SW 1271 (cell line): ENCODE measurements around the gene CCDC74B.
A peak's percentile ranks its signal among the peaks of the same experiment; 100 is the strongest.
"Not testable (repeated sequence)": the region's sequence is repeated elsewhere in the genome, so short reads cannot be mapped to it uniquely, and the experiment has no call there.

Experiments used
- DNase-seq, 2 experiments: peaks; one replicate each; lab custom pipeline; 2025; lab: John Stamatoyannopoulos, UW

The CCDC74B gene

DNA sequence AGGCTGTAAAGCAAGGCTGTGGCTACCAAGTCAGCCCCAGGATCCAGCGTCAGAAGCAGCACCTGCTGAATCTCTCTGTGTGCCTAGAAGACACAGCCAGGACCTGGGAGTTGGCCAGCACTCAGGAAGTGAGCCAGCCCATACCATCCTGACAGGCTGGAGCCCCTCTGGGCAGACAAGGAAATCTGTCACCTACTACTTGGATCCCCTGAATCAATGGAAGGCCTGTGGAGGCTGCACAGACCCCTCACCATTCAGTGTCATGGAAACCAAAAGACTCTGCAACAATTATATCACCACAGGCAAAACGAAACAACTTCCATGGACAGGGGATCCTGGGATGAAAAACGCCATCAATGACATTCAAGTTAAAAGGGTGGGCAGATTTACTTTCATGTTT is 21.7 kb upstream of the CCDC74B start:
- DNase-seq = not testable (repeated sequence)

DNA sequence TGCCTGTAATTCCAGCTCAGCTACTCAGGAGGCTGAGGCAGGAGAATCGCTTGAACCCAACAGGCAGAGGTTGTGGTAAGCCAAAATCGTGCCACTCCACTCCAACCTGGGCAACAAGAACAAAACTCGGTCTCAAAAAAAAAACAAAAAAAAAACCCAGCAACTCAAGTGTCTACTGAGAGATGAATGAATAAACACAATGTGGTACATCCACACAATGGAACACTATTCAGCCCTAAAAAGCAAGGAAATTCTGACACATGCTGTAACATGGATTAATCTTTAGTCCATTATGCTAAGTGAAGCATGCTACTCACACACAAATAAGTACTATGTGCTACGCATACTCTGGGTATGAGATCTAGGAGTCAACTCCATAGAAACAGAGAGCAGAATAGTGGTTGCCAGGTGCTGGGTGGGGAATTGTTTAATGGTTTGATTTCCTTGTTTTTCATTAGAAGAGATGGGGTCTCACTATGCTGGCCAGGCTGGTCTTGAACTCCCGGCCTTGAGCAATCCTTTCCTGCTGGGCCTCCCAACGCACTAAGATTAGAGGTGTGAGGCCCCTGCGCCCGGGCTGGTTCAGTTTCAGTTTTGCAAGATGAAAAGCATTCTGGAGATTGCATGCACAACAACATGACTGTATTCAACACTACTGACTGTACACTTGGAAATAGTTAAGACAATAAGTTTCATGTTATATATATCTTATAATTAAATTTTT is 20.5 kb upstream of the CCDC74B start:
- DNase-seq = no peak

DNA sequence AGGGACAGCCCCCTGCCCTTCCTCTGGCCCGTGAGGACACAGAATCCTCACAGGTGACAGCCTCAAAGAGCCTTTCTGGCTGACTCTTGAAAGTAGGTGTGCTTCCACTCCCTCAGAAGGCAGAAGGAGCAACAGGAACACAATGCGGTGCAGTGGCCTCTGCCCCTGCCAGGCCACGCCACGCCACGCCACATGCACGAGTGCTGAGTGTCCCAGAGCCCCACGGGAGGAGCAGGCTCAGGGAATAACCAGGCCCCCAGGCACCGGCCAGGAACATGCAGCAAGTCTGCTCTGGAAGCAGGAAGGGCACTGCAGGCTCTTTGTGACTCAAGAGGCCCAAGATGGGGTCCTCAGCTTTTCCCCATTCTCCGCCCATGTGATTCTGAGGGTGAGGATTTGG is 18.1 kb upstream of the CCDC74B start:
- no peak for DNase-seq

DNA sequence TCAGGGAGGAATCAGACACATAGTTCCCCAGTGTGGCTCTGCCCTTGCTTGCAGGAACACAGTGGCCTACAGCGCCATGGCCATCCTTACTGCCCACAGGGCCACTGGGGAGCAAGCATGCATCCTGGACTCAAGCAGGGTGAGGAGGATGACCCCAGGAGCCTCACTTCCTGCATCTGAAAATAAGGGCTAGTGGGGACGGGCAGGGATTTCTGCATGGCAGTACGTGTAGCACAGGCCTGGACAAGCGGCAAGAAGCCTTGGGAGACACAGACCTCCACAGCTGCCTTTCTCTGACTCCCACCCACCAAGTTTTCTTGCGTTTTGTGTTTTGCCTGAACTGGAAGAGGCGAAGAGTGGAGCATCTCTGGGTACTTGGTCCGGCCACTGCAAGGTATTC is 17.6 kb upstream of the CCDC74B start:
- DNase-seq = not testable (repeated sequence)

DNA sequence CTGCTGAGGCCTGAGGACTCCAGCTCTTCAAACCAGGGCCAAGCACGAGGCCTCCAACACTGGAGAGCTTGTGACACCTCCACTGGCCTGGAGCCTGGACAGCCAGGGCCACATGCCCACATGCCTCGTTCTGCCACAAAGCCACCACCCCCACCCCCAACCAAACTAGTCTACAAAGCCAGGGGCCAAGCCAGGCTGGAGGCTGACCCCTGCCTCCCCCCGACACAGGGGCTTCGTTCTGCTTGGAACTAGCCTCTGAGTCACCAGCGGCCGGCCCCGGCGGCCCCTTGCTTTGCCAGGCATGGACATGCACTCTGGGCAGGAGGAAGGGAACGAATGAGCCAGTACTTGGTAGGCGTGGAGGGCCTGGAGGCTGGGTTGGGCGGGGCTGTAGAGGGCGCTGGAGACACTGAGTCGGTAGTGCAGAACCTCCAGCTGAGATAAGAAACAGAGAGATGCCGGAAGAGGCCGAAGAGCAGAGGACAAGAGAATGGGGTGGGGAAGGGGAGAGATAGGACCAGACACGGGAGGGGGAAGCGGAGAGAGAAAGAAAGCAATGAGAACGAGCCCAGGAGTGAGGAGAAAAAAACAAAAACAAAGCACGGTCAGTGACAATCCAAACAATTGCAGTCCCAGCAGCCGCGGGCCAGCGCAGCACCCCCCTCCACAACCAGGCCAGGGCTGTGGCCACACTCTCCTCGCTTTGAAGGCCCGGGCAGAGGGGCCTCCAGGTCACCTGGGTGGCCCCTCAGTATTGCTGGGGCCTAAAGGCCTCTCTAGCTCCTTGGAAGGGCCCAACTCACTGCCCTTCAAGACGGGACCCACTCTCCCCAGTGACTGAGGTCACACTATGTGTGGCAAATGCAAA is 16.2 kb upstream of the CCDC74B start:
- DNase-seq = not testable (repeated sequence)

DNA sequence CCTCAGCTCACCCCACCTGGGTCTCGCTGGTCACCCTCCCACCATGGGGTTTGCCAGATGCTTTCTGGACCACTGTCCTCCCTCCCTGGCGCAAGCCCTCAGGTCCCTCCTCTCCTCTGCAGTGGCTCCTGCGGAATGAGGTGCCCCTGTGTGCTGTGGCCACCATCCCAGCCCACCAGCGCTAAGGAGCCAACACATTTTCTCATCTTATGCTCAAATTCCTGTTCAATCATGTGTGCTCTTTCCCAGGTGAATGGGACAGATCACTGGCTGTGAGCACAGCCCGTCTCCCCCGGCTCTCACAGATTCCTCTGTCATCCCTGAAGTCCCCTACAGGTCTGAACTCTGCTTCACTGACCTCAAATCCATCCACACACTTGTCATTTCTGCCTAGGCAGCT is 15.2 kb upstream of the CCDC74B start:
- DNase-seq = no peak

DNA sequence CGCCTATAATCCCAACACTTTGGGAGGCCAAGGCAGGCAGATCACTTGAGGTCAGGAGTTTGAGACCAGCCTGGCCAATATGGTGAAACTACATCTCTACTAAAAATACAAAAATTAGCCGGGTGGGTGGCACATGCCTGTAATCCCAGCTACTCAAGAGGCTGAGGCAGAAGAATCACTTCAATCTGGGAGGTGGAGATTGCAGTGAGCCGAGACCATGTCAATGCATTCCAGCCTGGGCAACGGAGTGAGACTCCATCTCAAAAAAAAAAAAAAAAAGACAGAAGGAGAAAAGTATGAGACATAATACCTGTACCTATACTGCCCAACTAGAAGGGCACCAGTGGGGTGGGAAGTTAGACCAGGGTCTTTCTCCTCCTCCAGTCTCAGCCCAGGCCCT is 14.5 kb upstream of the CCDC74B start:
- not testable (repeated sequence) for DNase-seq

DNA sequence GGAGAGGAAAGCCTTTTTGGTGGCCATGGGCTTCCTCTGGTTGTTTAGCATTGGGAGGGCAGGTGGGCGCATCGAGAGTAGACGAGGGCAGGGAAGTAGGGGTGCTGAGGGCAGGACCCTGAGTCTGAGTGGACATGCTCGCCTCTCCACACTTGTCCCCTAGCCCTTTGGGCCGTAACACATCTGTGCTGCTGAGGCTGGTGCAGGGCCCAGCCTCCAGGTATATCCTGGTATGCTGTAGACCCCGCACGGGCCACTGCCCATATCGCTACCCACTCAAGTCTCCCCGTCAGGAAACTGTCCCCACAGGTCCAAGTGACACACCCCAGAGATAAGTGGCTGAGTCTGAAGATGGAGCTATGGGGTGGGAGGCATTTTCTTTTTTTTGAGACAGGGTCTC is 13.7 kb upstream of the CCDC74B start:
- DNase-seq = no peak

DNA sequence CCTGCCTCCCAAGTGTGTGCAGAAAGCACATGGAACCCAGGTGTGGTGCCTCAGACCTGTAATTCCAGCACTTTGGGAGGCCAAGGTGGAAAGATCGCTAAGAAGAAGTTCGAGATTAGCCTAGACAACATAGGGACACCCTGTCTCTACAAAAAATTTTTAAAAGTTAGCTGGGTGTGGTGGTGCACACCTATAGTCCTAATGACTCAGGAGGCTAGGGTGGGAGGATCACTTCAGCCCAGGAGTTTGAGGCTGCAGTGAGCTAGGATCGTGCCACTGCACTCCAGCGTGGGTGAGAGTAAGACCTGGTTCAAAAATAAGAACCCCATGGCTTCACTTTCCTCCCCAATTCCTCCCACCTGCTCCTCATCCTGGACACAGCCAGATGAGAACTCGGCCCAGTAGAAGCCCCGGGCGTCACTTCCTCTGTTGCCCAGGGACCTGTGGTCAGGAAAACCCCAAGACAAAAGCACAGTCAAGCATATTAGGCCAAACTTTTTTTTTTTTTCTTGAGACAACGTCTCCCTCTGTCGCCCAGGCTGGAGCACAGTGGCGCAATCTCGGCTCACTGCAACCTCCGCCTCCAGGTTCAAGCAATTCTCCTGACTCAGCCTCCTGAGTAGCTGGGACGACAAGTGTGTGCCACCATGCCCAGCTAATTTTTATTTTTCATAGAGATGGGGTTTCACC is 13.1 kb upstream of the CCDC74B start:
- DNase-seq = not testable (repeated sequence)

DNA sequence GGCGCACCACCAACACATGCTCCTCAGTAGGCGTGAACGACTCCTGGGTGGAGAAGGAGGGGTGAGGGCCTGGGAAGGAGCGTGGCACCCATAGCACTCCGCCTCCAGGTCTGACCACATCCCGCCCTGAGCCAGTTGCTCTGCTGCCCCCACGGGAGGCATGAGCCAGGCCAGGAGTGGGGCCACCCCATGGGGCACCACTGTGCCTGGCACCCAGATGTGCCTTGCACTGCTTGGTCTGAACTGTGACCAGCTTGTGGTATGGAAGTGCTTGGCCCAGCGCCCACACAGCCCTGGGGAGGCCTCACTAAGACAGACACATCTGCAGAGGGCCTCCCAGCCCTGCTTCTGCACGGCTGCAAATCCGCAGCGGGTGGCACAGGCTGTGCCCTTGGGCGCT is 12.4 kb upstream of the CCDC74B start:
- not testable (repeated sequence) for DNase-seq

DNA sequence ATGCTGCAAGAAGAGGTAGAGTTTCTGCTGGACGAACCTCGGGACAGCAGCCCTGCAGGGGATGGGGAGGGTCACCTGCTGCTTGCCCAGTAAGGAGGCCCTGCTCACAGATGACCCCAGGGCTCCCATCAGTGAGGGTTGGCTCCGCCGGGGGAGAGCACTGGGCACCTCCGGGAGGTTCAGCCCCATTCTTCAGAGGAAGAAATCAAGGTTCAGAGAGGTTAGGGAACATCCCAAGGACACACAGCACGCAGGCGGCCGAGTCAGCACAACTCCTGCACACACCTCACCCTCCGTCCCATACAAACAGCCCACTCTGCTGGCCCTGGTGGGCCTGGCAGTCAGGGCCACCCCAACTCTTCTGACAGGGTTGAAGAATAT is 11.7 kb upstream of the CCDC74B start:
- no peak for DNase-seq

DNA sequence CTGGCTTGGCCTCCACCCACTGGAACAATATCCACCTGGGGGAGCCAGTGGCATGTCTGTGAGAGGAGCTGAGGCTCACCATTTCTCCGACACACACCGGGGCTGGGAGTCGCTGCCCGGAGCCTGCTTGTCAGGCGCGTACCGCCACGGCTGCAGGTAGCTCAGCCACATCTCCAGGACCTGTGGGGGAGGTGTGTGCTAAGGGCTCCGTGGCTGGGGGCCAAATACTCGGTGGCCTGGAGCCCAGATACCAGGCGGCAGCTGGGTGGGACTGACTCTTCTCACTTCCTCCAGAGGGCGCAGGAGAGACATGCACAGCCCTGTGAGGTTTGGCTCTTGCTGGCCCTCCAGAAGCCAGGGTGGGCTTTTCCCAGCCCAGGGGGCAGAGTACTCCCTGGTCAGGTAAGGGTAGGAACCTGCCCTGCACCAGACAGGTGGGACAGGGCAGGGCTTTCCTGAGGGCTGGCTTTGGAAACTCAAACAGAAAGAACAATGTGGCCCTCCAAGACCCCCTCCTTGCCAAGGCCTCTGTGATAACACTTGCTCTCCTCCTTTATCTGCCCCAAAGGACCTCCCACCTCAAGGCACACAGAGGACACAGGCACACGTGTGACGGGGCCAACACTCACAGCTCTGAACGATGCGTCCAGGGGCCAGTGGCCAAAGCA is 11.2 kb upstream of the CCDC74B start:
- peak in 1 of 2 experiments; percentile 25 for DNase-seq

DNA sequence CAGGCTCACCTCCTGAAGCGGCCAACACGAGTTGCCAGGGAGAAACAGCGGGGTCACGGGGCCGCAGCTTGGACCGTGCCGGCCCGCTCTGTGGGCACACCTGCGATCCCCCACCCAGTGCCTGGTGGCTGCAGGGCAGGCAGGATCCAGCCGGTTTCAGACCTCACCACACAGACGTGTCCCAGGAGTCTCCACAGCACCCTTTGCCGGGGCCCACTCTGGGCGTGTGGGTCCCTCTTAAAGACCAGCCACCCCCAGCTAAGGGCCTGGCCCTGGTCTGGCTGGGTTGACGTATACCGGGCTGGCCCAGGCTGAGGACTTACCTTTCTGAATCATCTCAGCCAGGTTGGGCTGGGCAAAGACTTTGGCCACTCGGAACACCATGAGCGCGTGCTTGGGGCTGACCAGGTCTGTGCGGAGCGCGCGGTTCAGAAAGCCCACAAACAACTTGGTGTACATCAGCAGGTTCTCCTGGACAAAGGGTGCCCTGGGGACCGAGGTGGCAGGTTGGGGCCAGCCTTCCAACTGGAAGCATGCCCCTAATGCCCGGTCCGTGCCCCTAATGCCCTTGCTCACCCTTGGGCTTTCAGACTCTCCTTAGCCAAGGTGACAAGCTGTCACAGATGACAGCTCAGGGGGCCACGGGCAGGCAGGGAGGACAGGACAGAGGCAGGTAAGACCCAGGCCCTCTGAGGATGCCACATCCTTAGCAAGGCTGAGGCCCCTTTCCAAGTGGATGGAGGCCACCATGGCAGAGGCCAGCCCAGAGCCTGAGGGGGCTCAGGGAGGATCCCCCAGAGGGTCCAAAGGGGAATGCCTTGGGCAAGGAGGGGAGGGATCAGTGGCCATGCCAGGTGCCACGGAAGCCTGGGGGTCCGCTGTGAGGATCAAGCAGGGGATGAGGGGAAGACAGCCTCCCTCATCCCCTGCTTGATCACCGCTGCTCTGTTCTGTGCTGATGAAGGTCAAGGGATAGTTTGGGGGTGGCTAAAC is 10.2 kb upstream of the CCDC74B start:
- DNase-seq = no peak

DNA sequence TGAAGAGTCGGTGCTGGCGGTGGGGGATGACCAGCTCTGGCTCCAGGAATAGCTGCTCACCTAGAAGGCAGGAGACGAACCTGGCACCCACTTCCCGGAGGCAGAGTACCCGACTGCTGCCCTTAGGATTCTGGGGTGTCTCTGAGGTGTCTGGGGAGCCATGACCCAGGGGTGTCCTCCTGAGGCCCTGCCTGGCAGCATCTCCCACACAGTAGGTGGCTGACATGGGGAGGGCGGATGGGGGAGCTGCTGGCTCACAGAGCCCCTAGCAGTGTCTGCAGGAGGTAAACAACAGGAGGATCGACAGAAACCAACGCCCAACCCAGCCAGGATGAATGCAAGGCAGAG is 9.5 kb upstream of the CCDC74B start:
- DNase-seq = not testable (repeated sequence)

DNA sequence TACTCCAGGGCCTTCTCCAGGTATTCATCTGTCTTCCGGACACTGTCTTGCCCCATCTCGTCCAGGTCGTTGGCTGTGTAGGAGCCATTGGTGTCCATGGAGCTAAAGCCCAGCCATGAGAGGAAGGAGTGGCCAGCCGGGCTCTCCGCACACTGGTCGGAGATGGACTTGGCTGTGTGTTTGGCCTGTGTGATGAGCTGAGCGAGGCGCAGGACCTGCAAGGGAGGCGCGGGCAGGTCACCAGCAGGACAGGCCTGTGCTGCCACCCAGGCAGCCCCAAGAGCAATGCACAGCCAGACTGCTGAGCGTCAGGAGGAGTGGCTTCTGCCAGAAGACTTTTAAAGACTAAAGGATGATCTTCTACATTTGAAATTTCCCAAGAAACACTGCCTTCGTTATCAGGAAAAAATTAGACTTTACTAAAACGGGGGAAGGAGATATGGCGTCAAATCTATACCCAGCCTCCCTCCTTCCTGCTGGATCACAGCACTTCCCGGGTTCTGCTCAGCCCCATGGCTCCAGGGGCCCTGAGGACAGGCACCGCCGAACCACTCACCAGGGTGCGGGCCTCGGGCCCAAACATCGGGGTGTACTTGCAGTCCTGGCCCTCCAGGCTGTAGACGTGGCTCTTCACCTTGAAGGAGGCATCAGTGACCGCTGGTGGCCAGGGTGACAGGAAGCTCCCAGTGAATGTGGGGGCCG is 9.0 kb upstream of the CCDC74B start:
- DNase-seq = not testable (repeated sequence)

DNA sequence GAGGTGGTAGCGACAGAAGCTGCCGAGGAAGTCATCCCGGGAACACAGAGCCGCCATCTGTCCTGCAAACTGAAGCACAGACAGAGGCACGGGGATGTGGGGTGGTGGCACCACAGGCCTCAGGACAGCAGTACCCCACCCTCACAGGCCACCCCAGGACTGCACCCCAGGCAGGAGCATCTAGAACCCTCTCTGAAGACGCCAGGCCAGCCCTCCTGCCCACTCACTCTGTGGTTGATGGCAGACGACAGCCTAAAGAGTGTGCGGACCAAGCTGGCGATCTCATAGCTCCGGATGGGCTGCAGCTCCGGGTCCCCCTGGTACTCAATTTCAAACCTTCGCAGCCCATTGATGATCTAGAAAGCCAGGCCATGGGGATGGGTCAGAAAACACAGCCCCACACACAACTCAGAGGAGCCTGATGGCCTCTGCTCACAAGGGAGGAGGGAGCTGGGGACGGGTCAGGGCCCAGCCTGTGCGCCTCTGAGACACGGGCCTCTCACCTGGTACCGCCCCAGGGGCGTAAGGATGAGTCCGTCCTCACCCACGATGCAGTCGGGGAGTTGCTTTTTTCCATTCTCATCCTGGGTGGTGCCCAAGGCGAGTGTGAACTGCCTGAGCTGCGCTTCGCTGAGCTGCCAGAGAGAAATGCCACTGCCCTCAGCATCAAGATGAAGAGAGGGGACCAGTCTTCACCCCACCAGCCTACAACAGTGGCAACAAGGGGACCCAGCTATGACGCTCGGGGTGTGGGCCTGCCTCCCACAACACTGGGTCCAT is 8.1 kb upstream of the CCDC74B start:
- DNase-seq = no peak

DNA sequence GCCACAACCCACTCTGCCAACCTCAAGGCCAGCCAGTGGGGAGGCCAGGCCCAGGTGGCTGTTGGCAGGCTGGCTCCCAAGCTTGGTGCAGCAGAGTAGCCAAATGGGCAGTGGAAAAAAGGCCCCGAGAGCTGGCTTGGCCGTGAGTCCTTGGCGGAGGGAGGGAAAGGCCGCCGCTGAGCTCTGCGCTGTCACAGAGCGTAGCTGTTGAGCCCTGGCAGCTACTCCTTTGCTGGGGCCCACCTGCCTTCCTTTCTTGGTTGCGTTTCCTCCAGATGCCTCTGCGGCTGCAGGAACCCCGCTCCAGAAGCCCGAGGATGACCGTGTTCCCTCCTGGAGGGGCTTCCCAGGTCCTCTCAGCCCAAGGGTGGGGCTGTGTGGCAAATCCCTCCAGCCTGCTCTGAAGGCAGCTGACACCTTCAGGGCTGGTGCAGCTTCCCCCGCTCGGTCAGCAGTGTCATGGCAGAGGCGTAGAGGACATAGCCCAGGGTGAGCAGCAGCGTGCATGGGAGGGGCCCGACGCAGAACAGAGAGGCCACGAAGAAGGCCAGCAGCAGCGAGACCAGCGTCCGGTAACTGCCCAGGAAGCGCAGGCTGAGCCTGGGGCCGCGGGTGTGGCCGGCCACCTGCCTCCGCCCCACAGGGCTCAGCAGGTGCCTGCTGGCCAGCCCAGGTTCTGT is 7.4 kb upstream of the CCDC74B start:
- not testable (repeated sequence) for DNase-seq

DNA sequence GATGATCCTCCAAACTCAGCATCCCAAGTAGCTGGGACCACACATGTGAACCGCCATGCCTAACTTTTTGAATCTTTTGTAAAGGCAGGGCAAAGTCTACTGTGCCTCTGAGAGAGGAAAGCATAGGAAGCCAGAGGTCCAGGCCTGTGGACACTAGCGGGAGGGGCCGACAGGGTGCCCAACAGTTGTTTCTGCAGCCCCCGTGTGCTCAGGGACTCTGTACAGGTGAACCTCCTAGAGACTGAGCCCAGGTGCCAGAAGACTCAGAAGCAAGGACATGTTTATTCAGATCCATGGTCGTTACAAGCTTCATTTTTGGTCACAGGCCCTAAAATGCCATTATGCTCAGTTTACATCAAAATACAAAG is 6.2 kb upstream of the CCDC74B start:
- not testable (repeated sequence) for DNase-seq
